ENCODE measurements around the gene FAM20C.

DNA sequence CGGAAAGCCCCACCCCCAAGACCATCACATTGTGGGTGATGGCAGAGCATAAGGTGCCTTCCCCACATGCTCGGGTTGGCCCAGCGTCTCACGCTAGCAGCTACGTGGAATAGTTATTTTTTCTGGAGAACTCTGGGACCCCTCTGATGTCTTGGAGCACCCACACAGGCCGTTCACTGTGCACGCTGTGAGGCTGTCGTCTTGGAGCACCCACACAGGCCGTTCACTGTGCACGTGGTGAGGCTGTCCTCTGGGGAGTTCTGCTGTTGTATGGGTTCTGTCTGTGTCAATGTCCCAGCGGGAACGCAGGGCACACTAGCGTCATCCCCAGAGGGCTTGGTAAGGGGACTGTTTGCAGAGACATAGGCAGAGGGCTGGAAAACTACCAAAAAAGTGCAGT, 38.8 kb upstream of the FAM20C start:
- TF ChIP-seq POLR2A (IDR thresholded peaks at IDR 0.05) (no peak), POLR2AphosphoS5 (IDR thresholded peaks at IDR 0.05) (no peak)
- TF ChIP-seq, protein P1, sequence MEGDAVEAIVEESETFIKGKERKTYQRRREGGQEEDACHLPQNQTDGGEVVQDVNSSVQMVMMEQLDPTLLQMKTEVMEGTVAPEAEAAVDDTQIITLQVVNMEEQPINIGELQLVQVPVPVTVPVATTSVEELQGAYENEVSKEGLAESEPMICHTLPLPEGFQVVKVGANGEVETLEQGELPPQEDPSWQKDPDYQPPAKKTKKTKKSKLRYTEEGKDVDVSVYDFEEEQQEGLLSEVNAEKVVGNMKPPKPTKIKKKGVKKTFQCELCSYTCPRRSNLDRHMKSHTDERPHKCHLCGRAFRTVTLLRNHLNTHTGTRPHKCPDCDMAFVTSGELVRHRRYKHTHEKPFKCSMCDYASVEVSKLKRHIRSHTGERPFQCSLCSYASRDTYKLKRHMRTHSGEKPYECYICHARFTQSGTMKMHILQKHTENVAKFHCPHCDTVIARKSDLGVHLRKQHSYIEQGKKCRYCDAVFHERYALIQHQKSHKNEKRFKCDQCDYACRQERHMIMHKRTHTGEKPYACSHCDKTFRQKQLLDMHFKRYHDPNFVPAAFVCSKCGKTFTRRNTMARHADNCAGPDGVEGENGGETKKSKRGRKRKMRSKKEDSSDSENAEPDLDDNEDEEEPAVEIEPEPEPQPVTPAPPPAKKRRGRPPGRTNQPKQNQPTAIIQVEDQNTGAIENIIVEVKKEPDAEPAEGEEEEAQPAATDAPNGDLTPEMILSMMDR (IDR thresholded peaks at IDR 0.05): no peak

All from prostate gland (tissue), 2 donors.